ENCODE measurements around the gene APRT.

GRCh38 chr16:88792078-88792550, 19.6 kb downstream of the APRT start:
- TF ChIP-seq, protein P1, sequence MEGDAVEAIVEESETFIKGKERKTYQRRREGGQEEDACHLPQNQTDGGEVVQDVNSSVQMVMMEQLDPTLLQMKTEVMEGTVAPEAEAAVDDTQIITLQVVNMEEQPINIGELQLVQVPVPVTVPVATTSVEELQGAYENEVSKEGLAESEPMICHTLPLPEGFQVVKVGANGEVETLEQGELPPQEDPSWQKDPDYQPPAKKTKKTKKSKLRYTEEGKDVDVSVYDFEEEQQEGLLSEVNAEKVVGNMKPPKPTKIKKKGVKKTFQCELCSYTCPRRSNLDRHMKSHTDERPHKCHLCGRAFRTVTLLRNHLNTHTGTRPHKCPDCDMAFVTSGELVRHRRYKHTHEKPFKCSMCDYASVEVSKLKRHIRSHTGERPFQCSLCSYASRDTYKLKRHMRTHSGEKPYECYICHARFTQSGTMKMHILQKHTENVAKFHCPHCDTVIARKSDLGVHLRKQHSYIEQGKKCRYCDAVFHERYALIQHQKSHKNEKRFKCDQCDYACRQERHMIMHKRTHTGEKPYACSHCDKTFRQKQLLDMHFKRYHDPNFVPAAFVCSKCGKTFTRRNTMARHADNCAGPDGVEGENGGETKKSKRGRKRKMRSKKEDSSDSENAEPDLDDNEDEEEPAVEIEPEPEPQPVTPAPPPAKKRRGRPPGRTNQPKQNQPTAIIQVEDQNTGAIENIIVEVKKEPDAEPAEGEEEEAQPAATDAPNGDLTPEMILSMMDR (IDR thresholded peaks at IDR 0.05 in 2 of 3, conservative IDR thresholded peaks at IDR 0.05 in 1 of 3; ENCODE audit: insufficient read depth in 2 of 3, low read depth in 1 of 3, low read length in 3 of 3), result no peak
- no peak for TF ChIP-seq EHMT2 (IDR thresholded peaks at IDR 0.05)
- TF ChIP-seq CHD7 (IDR thresholded peaks at IDR 0.05; ENCODE audit: low read depth, low read length), result no peak
- no peak for TF ChIP-seq PCBP1 (IDR thresholded peaks at IDR 0.05; ENCODE audit: low read depth, low read length, poor library complexity, severe bottlenecking)
- TF ChIP-seq U2AF1 (optimal IDR thresholded peaks at IDR 0.05; ENCODE audit: low read depth, low read length), result no peak
